Measurements from ENCODE around the gene VEPH1. TPM values are rescaled to one million over a fixed set of nuclear protein-coding genes. Genes with fewer than 3 reads are reported as not detected.

VEPH1 gene
- total and polyA plus RNA-seq, 2 donors (not counting 1 experiment from before 2014, with no cell fraction given), result not detected

DNA sequence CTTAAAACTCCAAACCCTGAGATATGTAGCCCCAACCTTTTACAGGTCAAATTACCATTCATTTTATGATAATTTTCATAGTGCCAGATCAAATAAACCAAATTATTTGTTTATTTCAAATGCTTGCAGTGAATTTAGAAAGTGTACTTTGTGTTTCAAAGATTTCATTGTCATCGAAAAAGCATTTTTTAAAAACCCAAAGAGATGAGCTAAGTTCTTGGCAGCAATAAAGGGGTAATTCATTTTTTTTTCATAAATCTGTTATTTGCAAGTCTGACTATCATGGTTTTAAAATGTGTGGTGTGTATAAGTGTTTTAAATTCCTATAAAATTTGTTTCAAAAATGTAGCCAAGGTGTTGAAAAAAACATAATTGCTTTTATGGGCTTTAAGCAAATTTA, 49.4 kb downstream of the VEPH1 start:
- Histone ChIP-seq H3K9ac (ENCODE audit: low read length) (no peak overlapping the region), H3K4me1 (ENCODE audit: control insufficient read depth in 2 of 2, insufficient read depth in 2 of 2, low read length in 2 of 2) (no peaks in the 10 kb centered on the region), H3K27me3 (replicated peaks in 1 of 4; ENCODE audit: control extremely low read depth in 1 of 4, control insufficient read depth in 3 of 4, insufficient read depth in 4 of 4, low read length in 3 of 4) (no peaks in the 10 kb centered on the region), H3K4me2 (replicated peaks; ENCODE audit: low read depth, low read length, poor library complexity, severe bottlenecking) (no peak overlapping the region), H3K79me2 (ENCODE audit: control insufficient read depth, insufficient read depth, low read length) (no peaks in the 10 kb centered on the region), H3K9me3 (ENCODE audit: control extremely low read depth in 1 of 3, control insufficient read depth in 2 of 3, insufficient read depth in 1 of 3, low read length in 2 of 3) (no peaks in the 10 kb centered on the region), H3K4me3 (ENCODE audit: control extremely low read depth in 1 of 5, extremely low read depth in 1 of 5, insufficient read depth in 1 of 5, low read depth in 2 of 5, low read length in 4 of 5) (no peak overlapping the region), H3K27ac (ENCODE audit: low read length in 2 of 2) (no peak overlapping the region), H3K36me3 (replicated peaks in 1 of 2; ENCODE audit: control extremely low read depth in 1 of 2, control insufficient read depth in 1 of 2, extremely low read depth in 1 of 2, insufficient read depth in 2 of 2, low read length in 1 of 2) (no peaks in the 10 kb centered on the region), H2AFZ (ENCODE audit: insufficient read depth, low read depth, low read length, poor library complexity, severe bottlenecking) (no peak overlapping the region), H4K20me1 (ENCODE audit: control insufficient read depth, insufficient read depth, low read length, poor library complexity, severe bottlenecking) (no peaks in the 10 kb centered on the region)
- intact Hi-C loops (cut with micrococcal nuclease), result no loop called here
- no CpG with 5 or more reads among the region's 1 CpG for WGBS (ENCODE audit: insufficient coverage)
- ChIA-PET POLR2A (no interaction called here), CTCF (no interaction called here)
- H3K4me1 Mint-ChIP-seq, result no peaks in the 10 kb centered on the region
- DNase-seq (no peak), ATAC-seq (ENCODE audit: low read depth) (no peak)
- H3K27ac Mint-ChIP-seq, result no peak overlapping the region
- H3K9me3 Mint-ChIP-seq (ENCODE audit: insufficient read depth), result no peaks in the 10 kb centered on the region
- no peak overlapping the region for H3K4me3 Mint-ChIP-seq
- peaks cover 16% of the 10 kb centered on the region for H3K27me3 Mint-ChIP-seq
- no peak for TF ChIP-seq EZH2 (IDR thresholded peaks at IDR 0.05; ENCODE audit: borderline replicate concordance, insufficient read depth, low read depth, low read length, poor library complexity, severe bottlenecking)
- TF ChIP-seq, protein P1, sequence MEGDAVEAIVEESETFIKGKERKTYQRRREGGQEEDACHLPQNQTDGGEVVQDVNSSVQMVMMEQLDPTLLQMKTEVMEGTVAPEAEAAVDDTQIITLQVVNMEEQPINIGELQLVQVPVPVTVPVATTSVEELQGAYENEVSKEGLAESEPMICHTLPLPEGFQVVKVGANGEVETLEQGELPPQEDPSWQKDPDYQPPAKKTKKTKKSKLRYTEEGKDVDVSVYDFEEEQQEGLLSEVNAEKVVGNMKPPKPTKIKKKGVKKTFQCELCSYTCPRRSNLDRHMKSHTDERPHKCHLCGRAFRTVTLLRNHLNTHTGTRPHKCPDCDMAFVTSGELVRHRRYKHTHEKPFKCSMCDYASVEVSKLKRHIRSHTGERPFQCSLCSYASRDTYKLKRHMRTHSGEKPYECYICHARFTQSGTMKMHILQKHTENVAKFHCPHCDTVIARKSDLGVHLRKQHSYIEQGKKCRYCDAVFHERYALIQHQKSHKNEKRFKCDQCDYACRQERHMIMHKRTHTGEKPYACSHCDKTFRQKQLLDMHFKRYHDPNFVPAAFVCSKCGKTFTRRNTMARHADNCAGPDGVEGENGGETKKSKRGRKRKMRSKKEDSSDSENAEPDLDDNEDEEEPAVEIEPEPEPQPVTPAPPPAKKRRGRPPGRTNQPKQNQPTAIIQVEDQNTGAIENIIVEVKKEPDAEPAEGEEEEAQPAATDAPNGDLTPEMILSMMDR (IDR thresholded peaks at IDR 0.05), result no peak

- ATAC-seq (ENCODE audit: low read depth), result no peak
- Histone ChIP-seq H3K9me3 (ENCODE audit: control extremely low read depth in 1 of 3, control insufficient read depth in 2 of 3, insufficient read depth in 1 of 3, low read length in 2 of 3) (no peaks in the 10 kb centered on the region), H3K27me3 (replicated peaks in 1 of 4; ENCODE audit: control extremely low read depth in 1 of 4, control insufficient read depth in 3 of 4, insufficient read depth in 4 of 4, low read length in 3 of 4) (no peaks in the 10 kb centered on the region), H3K36me3 (replicated peaks in 1 of 2; ENCODE audit: control extremely low read depth in 1 of 2, control insufficient read depth in 1 of 2, extremely low read depth in 1 of 2, insufficient read depth in 2 of 2, low read length in 1 of 2) (no peaks in the 10 kb centered on the region), H3K79me2 (ENCODE audit: control insufficient read depth, insufficient read depth, low read length) (no peaks in the 10 kb centered on the region), H3K4me1 (ENCODE audit: control insufficient read depth in 2 of 2, insufficient read depth in 2 of 2, low read length in 2 of 2) (no peaks in the 10 kb centered on the region), H3K4me3 (ENCODE audit: control extremely low read depth in 1 of 5, extremely low read depth in 1 of 5, insufficient read depth in 1 of 5, low read depth in 2 of 5, low read length in 4 of 5) (no peak overlapping the region), H3K9ac (ENCODE audit: low read length) (no peak overlapping the region), H2AFZ (ENCODE audit: insufficient read depth, low read depth, low read length, poor library complexity, severe bottlenecking) (no peak overlapping the region), H4K20me1 (ENCODE audit: control insufficient read depth, insufficient read depth, low read length, poor library complexity, severe bottlenecking) (no peaks in the 10 kb centered on the region), H3K4me2 (replicated peaks; ENCODE audit: low read depth, low read length, poor library complexity, severe bottlenecking) (no peak overlapping the region), H3K27ac (ENCODE audit: low read length in 2 of 2) (no peak overlapping the region)
- TF ChIP-seq EZH2 (IDR thresholded peaks at IDR 0.05; ENCODE audit: borderline replicate concordance, insufficient read depth, low read depth, low read length, poor library complexity, severe bottlenecking), result no peak
- TF ChIP-seq, protein P1 (IDR thresholded peaks at IDR 0.05), result no peak
- Mint-ChIP-seq H3K9me3 (ENCODE audit: insufficient read depth) (no peaks in the 10 kb centered on the region), H3K27me3 (peaks cover 14% of the 10 kb centered on the region), H3K27ac (no peak overlapping the region), H3K4me1 (no peaks in the 10 kb centered on the region), H3K4me3 (no peak overlapping the region)
- 20% methylated on average over 1 of the region's 3 CpGs for WGBS (ENCODE audit: insufficient coverage)
- intact Hi-C loops (cut with micrococcal nuclease), result no loop called here
- DNase-seq, result no peak
- CTCF ChIA-PET, result no interaction called here
- POLR2A ChIA-PET, result no interaction called here
These were observed 51.1 kb downstream of the VEPH1 start for GRCh38 chr3:157452097-157452496.

Data from B cell (primary cell).